Measurements from ENCODE around the gene ANKK1.

ANKK1 gene

DNA sequence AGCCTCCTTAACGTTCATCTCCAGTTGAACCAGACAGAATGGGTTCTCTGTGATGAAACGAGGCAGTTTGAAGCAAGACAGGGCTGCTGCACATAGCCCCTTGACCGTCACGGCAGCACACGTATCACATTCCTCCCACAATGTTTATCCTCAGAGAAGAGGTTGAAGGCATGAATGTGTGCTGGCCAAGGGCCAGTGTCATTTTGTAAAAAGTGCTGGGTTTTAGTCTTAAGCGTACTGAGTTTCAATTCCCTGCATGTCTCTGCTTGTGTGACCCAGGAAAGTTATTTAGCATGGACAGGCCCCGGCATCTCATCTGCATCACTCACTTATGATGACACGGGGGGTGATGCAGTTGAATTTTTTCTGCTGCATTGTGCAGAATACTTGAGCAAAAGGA lies 41.6 kb upstream of the ANKK1 start:
- Histone ChIP-seq H3K4me2 (ENCODE audit: low read length) (no peak overlapping the region), H3K9me3 (ENCODE audit: control insufficient read depth, low read length) (no peaks in the 10 kb centered on the region), H3K27ac (no peak overlapping the region), H3K36me3 (ENCODE audit: control insufficient read depth, insufficient read depth, low read length) (no peaks in the 10 kb centered on the region), H3K79me2 (no peaks in the 10 kb centered on the region), H3K9ac (no peak overlapping the region), H3K4me1 (no peaks in the 10 kb centered on the region), H2AFZ (no peak overlapping the region), H3K4me3 (ENCODE audit: low read depth, low read length) (no peak overlapping the region), H3K27me3 (ENCODE audit: control insufficient read depth, insufficient read depth, low read length) (no peaks in the 10 kb centered on the region)
- TF ChIP-seq CTCF (IDR thresholded peaks at IDR 0.05), result no peak

DNA sequence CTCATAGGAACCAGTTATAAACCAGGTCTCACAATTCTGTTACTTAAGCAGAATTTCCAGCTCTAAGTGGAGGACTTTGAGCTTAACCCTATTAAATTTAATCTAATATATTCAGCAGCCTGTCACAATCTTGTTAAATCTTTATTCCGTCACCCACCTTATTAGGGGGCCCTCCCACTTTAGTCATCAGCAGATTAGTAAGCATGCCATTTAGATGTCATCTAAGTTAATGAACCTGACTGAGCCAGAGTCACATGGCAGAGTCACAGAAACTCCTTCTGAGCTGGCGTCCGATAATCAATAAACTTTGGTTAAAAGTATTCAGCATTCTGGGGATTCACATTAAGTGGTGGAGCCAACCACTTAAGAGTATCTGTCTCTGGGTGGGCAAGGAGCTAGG lies 38.1 kb upstream of the ANKK1 start:
- no peak overlapping the region for H3K4me2 ChIP-seq (ENCODE audit: low read length)
- no peak overlapping the region for H3K27ac ChIP-seq
- no peaks in the 10 kb centered on the region for H3K27me3 ChIP-seq (ENCODE audit: control insufficient read depth, insufficient read depth, low read length)
- H3K79me2 ChIP-seq, result no peaks in the 10 kb centered on the region
- H3K4me1 ChIP-seq, result no peaks in the 10 kb centered on the region
- no peak overlapping the region for H2AFZ ChIP-seq
- H3K9ac ChIP-seq, result no peak overlapping the region
- no peak overlapping the region for H3K4me3 ChIP-seq (ENCODE audit: low read depth, low read length)
- no peak for TF ChIP-seq CTCF (IDR thresholded peaks at IDR 0.05)
- no peaks in the 10 kb centered on the region for H3K36me3 ChIP-seq (ENCODE audit: control insufficient read depth, insufficient read depth, low read length)
- H3K9me3 ChIP-seq (ENCODE audit: control insufficient read depth, low read length), result no peaks in the 10 kb centered on the region

DNA sequence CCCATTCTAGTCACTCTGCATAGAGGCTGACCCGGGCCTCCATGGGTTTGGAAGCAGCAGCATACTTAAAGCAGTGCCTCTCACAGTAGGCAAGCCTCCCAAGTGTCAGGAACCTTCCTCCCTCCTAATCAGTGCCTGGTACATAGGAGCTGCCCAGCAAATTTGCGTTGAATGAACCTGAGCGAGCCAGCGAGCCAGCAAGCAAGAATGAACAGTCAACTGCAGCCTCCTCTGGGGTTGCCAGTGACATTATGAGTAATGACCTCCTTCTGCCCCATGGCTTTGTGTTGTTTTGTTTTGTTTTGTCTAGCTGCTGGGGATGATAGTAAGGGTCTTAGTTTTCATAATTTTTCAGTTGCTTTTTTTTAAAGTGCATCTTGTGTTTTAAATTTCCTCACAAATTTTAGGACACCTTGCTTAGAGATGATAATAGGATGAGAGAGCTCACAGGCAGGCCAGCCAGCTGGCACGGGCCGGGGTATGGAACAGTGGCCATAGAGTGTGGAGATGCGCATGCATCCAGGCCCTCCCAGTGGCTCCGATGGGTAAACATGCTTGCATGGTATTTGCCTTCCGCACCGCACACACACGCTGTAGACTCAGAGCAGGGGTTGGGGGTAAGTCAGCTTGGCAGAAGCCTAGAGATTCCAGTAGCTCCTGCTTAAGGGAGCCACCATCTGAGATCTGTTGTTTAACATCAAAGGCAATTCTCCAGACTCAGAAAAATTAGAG lies 37.1 kb upstream of the ANKK1 start:
- Histone ChIP-seq H3K27ac (no peak overlapping the region), H3K4me1 (no peaks in the 10 kb centered on the region), H3K79me2 (no peaks in the 10 kb centered on the region), H3K4me3 (ENCODE audit: low read depth, low read length) (no peak overlapping the region), H3K36me3 (ENCODE audit: control insufficient read depth, insufficient read depth, low read length) (no peaks in the 10 kb centered on the region), H2AFZ (no peak overlapping the region), H3K4me2 (ENCODE audit: low read length) (no peak overlapping the region), H3K27me3 (ENCODE audit: control insufficient read depth, insufficient read depth, low read length) (no peaks in the 10 kb centered on the region), H3K9ac (no peak overlapping the region), H3K9me3 (ENCODE audit: control insufficient read depth, low read length) (no peaks in the 10 kb centered on the region)
- no peak for TF ChIP-seq CTCF (IDR thresholded peaks at IDR 0.05)

GRCh38 chr11:113351068-113351450 lies 36.5 kb upstream of the ANKK1 start:
- Histone ChIP-seq H3K9me3 (ENCODE audit: control insufficient read depth, low read length) (no peaks in the 10 kb centered on the region), H3K4me1 (no peaks in the 10 kb centered on the region), H3K27me3 (ENCODE audit: control insufficient read depth, insufficient read depth, low read length) (no peaks in the 10 kb centered on the region), H3K9ac (no peak overlapping the region), H3K4me2 (ENCODE audit: low read length) (no peak overlapping the region), H3K79me2 (no peaks in the 10 kb centered on the region), H3K4me3 (ENCODE audit: low read depth, low read length) (no peak overlapping the region), H3K27ac (no peak overlapping the region), H3K36me3 (ENCODE audit: control insufficient read depth, insufficient read depth, low read length) (no peaks in the 10 kb centered on the region), H2AFZ (no peak overlapping the region)
- no peak for TF ChIP-seq CTCF (IDR thresholded peaks at IDR 0.05)

- Histone ChIP-seq H3K27me3 (ENCODE audit: control insufficient read depth, insufficient read depth, low read length) (no peaks in the 10 kb centered on the region), H3K4me3 (ENCODE audit: low read depth, low read length) (no peak overlapping the region), H3K4me1 (no peaks in the 10 kb centered on the region), H3K79me2 (no peaks in the 10 kb centered on the region), H3K27ac (no peak overlapping the region), H3K36me3 (ENCODE audit: control insufficient read depth, insufficient read depth, low read length) (no peaks in the 10 kb centered on the region), H3K9me3 (ENCODE audit: control insufficient read depth, low read length) (no peaks in the 10 kb centered on the region), H2AFZ (no peak overlapping the region), H3K4me2 (ENCODE audit: low read length) (no peak overlapping the region), H3K9ac (no peak overlapping the region)
- no peak for TF ChIP-seq CTCF (IDR thresholded peaks at IDR 0.05)
Measured at GRCh38 chr11:113351480-113351879, 36.1 kb upstream of the ANKK1 start.
